Measurements from ENCODE around the gene RGS1.
A peak's percentile ranks its signal among the peaks of the same experiment; 100 is the strongest.
"Not testable (repeated sequence)": the region's sequence is repeated elsewhere in the genome, so short reads cannot be mapped to it uniquely, and the experiment has no call there.

The RGS1 gene

GRCh38 chr1:192575499-192576189 is at the start of gene RGS1:
TSS of gene RGS1 (plus strand) at chr1:192575773. CDS start at chr1:192575793, 20 bp downstream.
- peak; percentile 78 for DNase-seq

GRCh38 chr1:192527111-192527795 is 48.3 kb upstream of the RGS1 start:
- no peak for DNase-seq

GRCh38 chr1:192527950-192528349 is 47.6 kb upstream of the RGS1 start:
- no peak for DNase-seq

GRCh38 chr1:192529031-192529755 is 46.4 kb upstream of the RGS1 start:
- DNase-seq = no peak

- no peak for DNase-seq
Observed at GRCh38 chr1:192529811-192530210, 45.8 kb upstream of the RGS1 start.

- no peak for DNase-seq
Observed at GRCh38 chr1:192530254-192530653, 45.3 kb upstream of the RGS1 start.

GRCh38 chr1:192531037-192531703 is 44.4 kb upstream of the RGS1 start:
- DNase-seq = not testable (repeated sequence)

- no peak for DNase-seq
Observed at GRCh38 chr1:192534666-192535065, 40.9 kb upstream of the RGS1 start.

GRCh38 chr1:192535916-192536664 is 39.5 kb upstream of the RGS1 start:
- no peak for DNase-seq

- DNase-seq = no peak
Observed at GRCh38 chr1:192538407-192539296, 36.9 kb upstream of the RGS1 start.

- DNase-seq = no peak
Observed at GRCh38 chr1:192539297-192540092, 36.1 kb upstream of the RGS1 start.

GRCh38 chr1:192543445-192543844 is 32.1 kb upstream of the RGS1 start:
- DNase-seq = no peak

GRCh38 chr1:192545896-192546521 is 29.6 kb upstream of the RGS1 start:
- no peak for DNase-seq

- DNase-seq = no peak
Observed at GRCh38 chr1:192546596-192547190, 28.9 kb upstream of the RGS1 start.

GRCh38 chr1:192547501-192547900 is 28.1 kb upstream of the RGS1 start:
- no peak for DNase-seq

GRCh38 chr1:192549937-192550336 is 25.6 kb upstream of the RGS1 start:
- no peak for DNase-seq

- no peak for DNase-seq
Observed at GRCh38 chr1:192550922-192551534, 24.5 kb upstream of the RGS1 start.

GRCh38 chr1:192552760-192553191 is 22.8 kb upstream of the RGS1 start:
- DNase-seq = no peak

- DNase-seq = no peak
Observed at GRCh38 chr1:192553741-192554140, 21.8 kb upstream of the RGS1 start.

Data from activated CD8-positive, alpha-beta memory T cell treated with anti-CD3 and anti-CD28 coated beads for 24 hours (primary cell).